H1 (cell line): ENCODE results near the gene SSNA1. TPM values are rescaled to one million over a fixed set of nuclear protein-coding genes. Genes with fewer than 3 reads are reported as not detected.

ENCODE experiments used
- E2F6 ChIP-seq: IDR thresholded peaks from 2 replicates; pipeline ENCODE4 v1.6.1; 2012; ENCODE audit warnings: inconsistent platforms
- EZH2 ChIP-seq: fragments of 200-600 bp; sonication (generic); IDR thresholded peaks from 2 replicates; pipeline ENCODE4 v1.7.1; 2012; ENCODE audit warnings: low read depth, mild to moderate bottlenecking, moderate library complexity, low read length, inconsistent platforms; ENCODE audit not compliant: severe bottlenecking
- GABPA ChIP-seq: IDR thresholded peaks from 2 replicates; pipeline ENCODE4 v1.6.1; 2011; ENCODE audit warnings: mild to moderate bottlenecking, low read length, moderate library complexity, borderline replicate concordance; ENCODE audit not compliant: insufficient read depth
- GTF2F1 ChIP-seq: IDR thresholded peaks from 2 replicates; pipeline ENCODE4 v1.6.1; 2012; ENCODE audit warnings: low read depth, low read length, improper control_type of control experiment, borderline replicate concordance
- KDM4A ChIP-seq: IDR thresholded peaks from one replicate; pipeline ENCODE4 v1.7.1; 2012; ENCODE audit warnings: low read depth, mild to moderate bottlenecking, moderate library complexity, low read length, inconsistent platforms; ENCODE audit not compliant: severe bottlenecking
- POLR2A ChIP-seq, 2 experiments: IDR thresholded peaks; 1 replicate in 1 of 2; 2 replicates in 1 of 2; pipeline ENCODE4 v1.6.1; 2011; ENCODE audit warnings: low read depth in 2 of 2, low read length in 2 of 2, mild to moderate bottlenecking in 2 of 2; ENCODE audit errors: control extremely low read depth in 1 of 2
- SIN3A ChIP-seq, 2 experiments: IDR thresholded peaks in 1 of 2; conservative IDR thresholded peaks in 1 of 2; 2 replicates each; pipeline ENCODE4 v1.6.1; 2011 to 2012; ENCODE audit warnings: low read length in 2 of 2, improper control_type of control experiment in 1 of 2, low read depth in 1 of 2, mild to moderate bottlenecking in 1 of 2
- SP2 ChIP-seq: IDR thresholded peaks from 2 replicates; pipeline ENCODE4 v1.6.1; 2012; ENCODE audit warnings: mild to moderate bottlenecking, low read length, inconsistent platforms
- TAF1 ChIP-seq: IDR thresholded peaks from 2 replicates; pipeline ENCODE4 v1.6.1; 2011; ENCODE audit warnings: mild to moderate bottlenecking, low read depth, low read length
- TCF12 ChIP-seq: IDR thresholded peaks from 2 replicates; pipeline ENCODE4 v1.6.1; 2011; ENCODE audit warnings: low read depth, mild to moderate bottlenecking, low read length
- polyA plus RNA-seq, 7 experiments: library from polyadenylated mRNA; depleted of rRNA in 3 of 7; stranded (reverse) in 5 of 7; unstranded in 2 of 7; fragments of >200 nt in 5 of 7; fragments of 200-250 nt in 2 of 7; gene quantifications; 1 replicate in 5 of 7; 2 replicates in 1 of 7; 4 replicates in 1 of 7; pipeline versions ENCODE4 v1.2.1 to v1.2.3, GENCODE V29; 2011 to 2013; ENCODE audit warnings: missing spikeins in 2 of 7, mixed read lengths in 2 of 7
- total RNA-seq: library from RNA; stranded (reverse); fragmentation: NEBNext Ultra II Directional; extraction: Animal tissue kit (Norgen Biotek cat#: 25700); gene quantifications from 2 replicates; pipeline ENCODE4 v1.2.1, GENCODE V29; 2021
- TF ChIP-seq, protein P1 (sequence below), 3 experiments: IDR thresholded peaks; 1 replicate in 2 of 3; 2 replicates in 1 of 3; pipeline versions ENCODE4 v1.5.1 to v1.6.1; 2011; ENCODE audit warnings: low read length in 3 of 3, mild to moderate bottlenecking in 3 of 3, inconsistent platforms in 2 of 3, low read depth in 1 of 3, moderate library complexity in 1 of 3; ENCODE audit not compliant: insufficient read depth in 1 of 3; ENCODE audit errors: control extremely low read depth in 1 of 3

Gene SSNA1
- total and polyA plus RNA-seq, 2 of the 8 experiments (the other 6 are each of a cell fraction or from before 2014, with no cell fraction given), result 87.3 to 157 TPM

DNA sequence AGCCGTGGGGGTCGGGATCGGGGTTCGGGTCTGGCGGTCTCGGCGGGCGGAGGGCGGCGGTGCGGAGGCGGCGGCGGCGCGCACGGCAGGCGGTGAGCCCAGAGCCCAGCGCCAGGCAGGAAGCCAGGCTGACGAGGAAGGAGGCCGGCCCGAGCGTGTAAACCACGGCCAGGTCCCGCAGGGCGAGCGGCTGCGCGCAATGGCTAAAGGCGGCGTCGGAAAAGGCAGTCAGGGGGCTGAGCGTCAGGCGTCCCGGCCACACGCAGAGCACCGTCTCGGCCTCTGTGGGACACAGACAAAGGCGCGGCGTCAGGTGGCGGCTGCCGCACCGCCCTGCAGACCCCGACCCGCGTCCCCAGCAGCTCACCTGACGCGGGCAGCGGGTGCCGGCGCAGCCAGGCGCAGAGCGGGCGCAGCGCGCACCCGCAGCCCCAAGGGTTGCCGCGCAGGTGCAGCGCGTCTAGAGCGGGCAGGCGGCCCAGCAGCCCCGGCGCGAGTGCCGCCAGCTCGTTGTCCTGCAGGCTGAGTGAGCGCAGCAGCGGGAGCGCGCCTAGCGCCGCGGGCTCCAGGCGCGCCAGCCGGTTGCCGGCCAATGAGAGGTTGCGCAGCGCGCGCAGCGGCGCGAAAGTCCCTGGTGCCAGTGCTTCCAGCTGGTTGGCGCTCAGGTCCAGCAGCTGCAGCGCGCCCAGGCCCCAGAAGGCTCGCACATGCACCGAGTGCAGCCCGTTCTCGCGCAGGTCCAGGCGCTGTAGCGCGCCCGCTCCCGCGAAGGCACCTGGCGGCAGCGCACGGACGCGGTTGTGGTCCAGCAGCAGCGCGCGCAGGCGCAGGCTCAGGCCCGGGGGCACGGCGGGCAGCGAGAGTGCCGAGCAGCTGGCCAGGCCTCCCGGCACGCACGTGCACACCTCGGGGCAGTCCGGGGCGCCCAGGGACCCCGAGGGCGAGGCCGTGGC is 19.3 kb upstream of the SSNA1 start (continued):
- TF ChIP-seq E2F6, result peak; percentile 83
- TF ChIP-seq SP2, result no peak
- TF ChIP-seq KDM4A, result no peak
- TF ChIP-seq GTF2F1, result no peak
- TF ChIP-seq, protein P1, sequence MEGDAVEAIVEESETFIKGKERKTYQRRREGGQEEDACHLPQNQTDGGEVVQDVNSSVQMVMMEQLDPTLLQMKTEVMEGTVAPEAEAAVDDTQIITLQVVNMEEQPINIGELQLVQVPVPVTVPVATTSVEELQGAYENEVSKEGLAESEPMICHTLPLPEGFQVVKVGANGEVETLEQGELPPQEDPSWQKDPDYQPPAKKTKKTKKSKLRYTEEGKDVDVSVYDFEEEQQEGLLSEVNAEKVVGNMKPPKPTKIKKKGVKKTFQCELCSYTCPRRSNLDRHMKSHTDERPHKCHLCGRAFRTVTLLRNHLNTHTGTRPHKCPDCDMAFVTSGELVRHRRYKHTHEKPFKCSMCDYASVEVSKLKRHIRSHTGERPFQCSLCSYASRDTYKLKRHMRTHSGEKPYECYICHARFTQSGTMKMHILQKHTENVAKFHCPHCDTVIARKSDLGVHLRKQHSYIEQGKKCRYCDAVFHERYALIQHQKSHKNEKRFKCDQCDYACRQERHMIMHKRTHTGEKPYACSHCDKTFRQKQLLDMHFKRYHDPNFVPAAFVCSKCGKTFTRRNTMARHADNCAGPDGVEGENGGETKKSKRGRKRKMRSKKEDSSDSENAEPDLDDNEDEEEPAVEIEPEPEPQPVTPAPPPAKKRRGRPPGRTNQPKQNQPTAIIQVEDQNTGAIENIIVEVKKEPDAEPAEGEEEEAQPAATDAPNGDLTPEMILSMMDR (IDR thresholded peaks at IDR 0.05; ENCODE audit: control extremely low read depth in 1 of 3, insufficient read depth in 1 of 3, low read depth in 1 of 3, low read length in 3 of 3), result no peak
- TF ChIP-seq TCF12, result peak; percentile 36; the same call in 1 of the 2 replicates
- peak; percentile 59 for TF ChIP-seq GABPA
- 0 out of 4 replicates have a peak, but pooled peaks of 1 of the 2 experiments have one; percentile 27 for TF ChIP-seq SIN3A (conservative IDR thresholded peaks at IDR 0.05 in 1 of 2, IDR thresholded peaks at IDR 0.05 in 1 of 2; ENCODE audit: low read depth in 1 of 2, low read length in 2 of 2)
- no peak for TF ChIP-seq POLR2A (IDR thresholded peaks at IDR 0.05; ENCODE audit: control extremely low read depth in 1 of 2, low read depth in 2 of 2, low read length in 2 of 2)
- TF ChIP-seq EZH2, result peak; percentile 65
- TF ChIP-seq TAF1, result peak; percentile 63; the same call in 1 of the 2 replicates
